DMS79 treated with DMSO at 0.1 percent for 48 hours (cell line): Measurements from ENCODE around the gene SIRT4.

Source experiments
- DNase-seq: peaks from one replicate; lab custom pipeline; 2025; lab: John Stamatoyannopoulos, UW

SIRT4 gene

GRCh38 chr12:120278137-120279069, 23.7 kb upstream of the SIRT4 start:
- no peak for DNase-seq

GRCh38 chr12:120283318-120283717, 18.8 kb upstream of the SIRT4 start:
- no peak for DNase-seq

GRCh38 chr12:120284381-120284780, 17.7 kb upstream of the SIRT4 start:
- DNase-seq: no peak

- no peak for DNase-seq
Observed at GRCh38 chr12:120286768-120287490, 15.2 kb upstream of the SIRT4 start.

- no peak for DNase-seq
Observed at GRCh38 chr12:120287491-120287890, 14.6 kb upstream of the SIRT4 start.

- no peak for DNase-seq
Observed at GRCh38 chr12:120290609-120291305, 11.4 kb upstream of the SIRT4 start.

GRCh38 chr12:120292411-120292660, 9.8 kb upstream of the SIRT4 start:
- DNase-seq: no peak

GRCh38 chr12:120292661-120293531, 9.2 kb upstream of the SIRT4 start, which contains the start of gene RNU4-1:
Gene RNU4-1 (minus strand): TSS chr12:120293237.
- peak; percentile 92 for DNase-seq

- DNase-seq: no peak
Observed at GRCh38 chr12:120314220-120314619, 12.1 kb downstream of the SIRT4 start.

- no peak for DNase-seq
Observed at GRCh38 chr12:120316798-120317223, 14.7 kb downstream of the SIRT4 start.

GRCh38 chr12:120317224-120318105, 15.3 kb downstream of the SIRT4 start:
- peak; percentile 99 for DNase-seq

- DNase-seq: no peak
Observed at GRCh38 chr12:120321382-120322202, 19.5 kb downstream of the SIRT4 start.

- no peak for DNase-seq
Observed at GRCh38 chr12:120323772-120324171, 21.7 kb downstream of the SIRT4 start.

GRCh38 chr12:120324841-120325417, 22.8 kb downstream of the SIRT4 start:
- no peak for DNase-seq

- DNase-seq: no peak
Observed at GRCh38 chr12:120327593-120327992, 25.5 kb downstream of the SIRT4 start, which contains the start of gene PLA2G1B. Gene PLA2G1B (minus strand): TSS chr12:120327779. CDS start chr12:120327753, 26 bp downstream.

- no peak for DNase-seq
Observed at GRCh38 chr12:120328228-120328627, 26.1 kb downstream of the SIRT4 start.

- DNase-seq: no peak
Observed at GRCh38 chr12:120331390-120331789, 29.3 kb downstream of the SIRT4 start.

- no peak for DNase-seq
Observed at GRCh38 chr12:120332041-120332440, 29.9 kb downstream of the SIRT4 start.

GRCh38 chr12:120332523-120332922, 30.4 kb downstream of the SIRT4 start:
- DNase-seq: no peak
